Measurements from ENCODE around the gene CRADD.

GRCh38 chr12:93708952-93709351 is 31.8 kb downstream of the CRADD start:
- no peak for TF ChIP-seq CTCF (conservative IDR thresholded peaks at IDR 0.05; ENCODE audit: low read depth, low read length)
- no peak for TF ChIP-seq SMC3 (IDR thresholded peaks at IDR 0.05; ENCODE audit: low read depth, low read length)
- no peak for TF ChIP-seq CHD1 (IDR thresholded peaks at IDR 0.05; ENCODE audit: low read depth, low read length)

Measured in IMR-90 (cell line).